HG03439 (cell line): ENCODE results near the gene ME2.
A peak's percentile ranks its signal among the peaks of the same experiment; 100 is the strongest.
"Not testable (repeated sequence)": the region's sequence is repeated elsewhere in the genome, so short reads cannot be mapped to it uniquely, and the experiment has no call there.

ENCODE experiments used
- ATAC-seq: cut with Tn5 transposase; IDR thresholded peaks from one replicate; pipeline ENCODE4 v1.9.1; 2021; ENCODE audit warnings: mild to moderate bottlenecking, moderate library complexity; ENCODE audit not compliant: unreplicated experiment

The ME2 gene

GRCh38 chr18:50859793-50860555 is 18.9 kb upstream of the ME2 start:
- no peak for ATAC-seq

- ATAC-seq: no peak
Measured at GRCh38 chr18:50861617-50862016, 17.3 kb upstream of the ME2 start.

- no peak for ATAC-seq
Measured at GRCh38 chr18:50862401-50862800, 16.5 kb upstream of the ME2 start.

GRCh38 chr18:50863840-50864375 is 15.0 kb upstream of the ME2 start:
- no peak for ATAC-seq

- ATAC-seq: no peak
Measured at GRCh38 chr18:50866765-50867164, 12.2 kb upstream of the ME2 start.

- no peak for ATAC-seq
Measured at GRCh38 chr18:50869150-50869549, 9.8 kb upstream of the ME2 start.

- ATAC-seq: no peak
Measured at GRCh38 chr18:50870138-50870845, 8.6 kb upstream of the ME2 start.

- ATAC-seq: no peak
Measured at GRCh38 chr18:50871846-50872245, 7.1 kb upstream of the ME2 start.

GRCh38 chr18:50875966-50876536 is 2.9 kb upstream of the ME2 start:
- ATAC-seq: no peak

- ATAC-seq: no peak
Measured at GRCh38 chr18:50877545-50878265, 1.2 kb upstream of the ME2 start.

- peak; percentile 47 for ATAC-seq
Measured at GRCh38 chr18:50879302-50880118, 592 bp downstream of the ME2 start.

- ATAC-seq: peak; percentile 2
Measured at GRCh38 chr18:50880119-50880465, 1.2 kb downstream of the ME2 start.

- ATAC-seq: not testable (repeated sequence)
Measured at GRCh38 chr18:50880944-50881343, 2.0 kb downstream of the ME2 start.

- ATAC-seq: no peak
Measured at GRCh38 chr18:50886929-50887328, 8.0 kb downstream of the ME2 start.

GRCh38 chr18:50895350-50896045 is 16.6 kb downstream of the ME2 start:
- ATAC-seq: no peak

GRCh38 chr18:50896093-50896492 is 17.2 kb downstream of the ME2 start:
- no peak for ATAC-seq

- ATAC-seq: no peak
Measured at GRCh38 chr18:50898919-50899318, 20.0 kb downstream of the ME2 start.

- ATAC-seq: no peak
Measured at GRCh38 chr18:50902797-50903196, 23.9 kb downstream of the ME2 start.

GRCh38 chr18:50906843-50907242 is 27.9 kb downstream of the ME2 start:
- no peak for ATAC-seq

- ATAC-seq: no peak
Measured at GRCh38 chr18:50909261-50909660, 30.3 kb downstream of the ME2 start.
